Fibroblast of skin of abdomen (primary cell): Measurements from ENCODE around the gene PAIP1.
"Not testable (repeated sequence)": the region's sequence is repeated elsewhere in the genome, so short reads cannot be mapped to it uniquely, and the experiment has no call there.

Experiments
- DNase-seq: peaks from one replicate; pipeline ENCODE4 v3.0.0-alpha.2; 2013

The PAIP1 gene

DNA sequence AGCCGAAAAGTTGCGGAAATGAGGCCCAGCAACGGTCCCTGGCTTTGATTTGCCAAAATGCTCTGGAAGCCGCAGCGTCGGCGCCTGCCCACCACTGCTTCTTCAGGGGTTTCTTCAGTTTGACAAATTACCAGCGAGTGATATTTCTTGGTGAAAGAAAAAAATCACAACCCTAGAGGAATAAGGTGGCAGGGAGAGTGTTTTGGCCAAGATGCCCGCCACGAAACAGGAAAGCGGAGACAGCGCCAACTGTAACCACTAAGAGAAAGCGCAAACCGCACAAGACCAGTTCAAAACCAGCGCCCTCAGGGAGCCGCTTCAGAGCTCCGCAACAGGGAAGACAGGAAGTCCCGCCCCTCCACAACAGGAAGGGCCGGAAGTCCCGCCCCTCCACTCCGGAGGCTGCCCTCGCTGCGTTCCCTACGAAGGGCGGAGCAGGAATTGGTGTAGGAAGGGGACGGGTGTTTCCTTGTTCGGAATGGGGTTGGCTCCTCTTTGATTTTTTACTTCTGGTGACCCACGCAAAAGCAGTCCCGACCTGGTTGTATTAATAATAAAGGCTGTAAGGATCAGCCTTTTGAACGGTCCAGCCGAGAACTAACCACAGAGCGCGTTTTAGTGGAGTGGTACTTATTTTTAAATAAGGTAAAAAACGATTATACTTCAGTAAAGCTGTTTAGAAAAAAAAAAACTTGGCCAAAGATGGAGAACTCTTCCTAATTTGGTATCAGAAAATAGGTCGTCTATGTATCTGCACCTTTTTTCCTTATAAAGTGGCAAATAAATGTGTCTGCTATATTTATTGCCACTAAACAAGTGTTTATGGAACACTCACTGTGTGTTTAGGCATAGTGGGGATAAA is 41.8 kb downstream of the PAIP1 start, which contains the start of gene C5orf34:
Gene C5orf34, minus strand, starts transcription at position 333 of the 862 bp plus-strand sequence. CDS start 5,809 bp downstream, outside the sequence.
- DNase-seq = peak; percentile 96

DNA sequence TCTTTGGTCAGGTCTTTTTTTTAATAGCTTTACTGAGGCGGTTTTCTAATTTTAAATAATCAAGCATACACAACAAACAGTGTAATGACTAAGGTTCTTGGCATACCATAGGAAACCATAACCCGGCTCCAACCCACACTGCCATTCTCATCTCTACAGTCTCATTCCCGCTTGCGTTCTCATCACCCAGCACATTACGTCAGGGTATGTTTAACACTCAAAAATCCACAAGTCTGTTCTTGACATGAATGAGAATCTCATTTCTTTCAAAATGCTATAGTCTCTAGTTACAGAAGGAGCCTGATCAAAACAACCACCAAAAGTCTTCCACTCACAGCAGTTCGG is 42.4 kb downstream of the PAIP1 start:
- peak; percentile 67 for DNase-seq

DNA sequence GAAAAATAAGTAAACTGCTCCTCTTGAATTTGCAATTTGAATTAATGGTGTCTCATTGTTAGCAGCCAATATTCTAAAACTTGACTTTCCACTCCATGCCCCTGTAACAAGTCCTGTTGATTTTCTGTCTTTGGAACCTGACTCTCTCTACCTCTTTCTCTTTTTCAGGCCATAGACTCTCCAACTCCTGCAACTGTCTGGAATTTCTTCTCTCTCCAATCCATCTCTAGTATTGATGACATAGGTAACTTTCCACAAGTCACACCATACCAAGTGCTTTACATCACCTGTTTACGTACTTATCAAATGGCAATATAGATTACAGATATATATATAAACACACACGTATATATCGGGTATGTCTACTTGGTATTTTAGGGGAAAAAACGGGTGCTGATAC is 42.9 kb downstream of the PAIP1 start:
- DNase-seq = no peak

DNA sequence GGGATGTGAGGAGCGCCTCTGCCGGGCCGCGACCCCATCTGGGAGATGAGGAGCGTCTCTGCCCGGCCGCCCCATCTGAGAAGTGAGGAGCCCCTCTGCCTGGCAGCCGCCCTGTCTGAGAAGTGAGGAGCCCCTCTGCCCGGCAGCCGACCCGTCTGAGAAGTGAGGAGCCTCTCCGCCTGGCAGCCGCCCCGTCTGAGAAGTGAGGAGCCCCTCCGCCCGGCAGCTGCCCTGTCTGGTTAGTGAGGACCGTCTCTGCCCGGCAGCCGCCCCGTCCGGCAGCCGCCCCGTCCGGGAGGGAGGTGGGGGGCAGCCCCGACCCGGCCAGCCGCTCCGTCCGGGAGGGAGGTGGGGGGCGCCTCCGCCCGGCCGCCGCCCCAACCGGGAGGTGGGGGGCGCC is 45.8 kb downstream of the PAIP1 start:
- DNase-seq = not testable (repeated sequence)

DNA sequence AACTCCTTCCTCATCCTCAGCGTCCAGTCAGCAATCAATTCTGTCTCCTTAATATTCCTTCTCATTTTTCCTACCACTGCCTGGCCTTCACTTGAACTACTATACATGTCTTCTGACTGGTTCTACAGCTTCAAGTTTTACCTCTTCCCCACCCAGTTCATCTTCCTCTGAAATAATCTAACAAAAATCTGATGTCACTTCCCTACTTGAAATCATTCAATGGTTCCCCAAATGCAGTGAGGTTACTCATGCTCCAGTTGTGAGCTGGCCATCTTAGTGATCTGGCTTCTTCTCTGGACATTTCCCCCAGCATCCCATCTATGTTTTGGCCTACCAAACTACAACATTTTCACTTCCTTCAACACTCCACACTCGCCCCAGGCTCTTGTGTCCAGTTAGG is 58.3 kb downstream of the PAIP1 start:
- DNase-seq = no peak

DNA sequence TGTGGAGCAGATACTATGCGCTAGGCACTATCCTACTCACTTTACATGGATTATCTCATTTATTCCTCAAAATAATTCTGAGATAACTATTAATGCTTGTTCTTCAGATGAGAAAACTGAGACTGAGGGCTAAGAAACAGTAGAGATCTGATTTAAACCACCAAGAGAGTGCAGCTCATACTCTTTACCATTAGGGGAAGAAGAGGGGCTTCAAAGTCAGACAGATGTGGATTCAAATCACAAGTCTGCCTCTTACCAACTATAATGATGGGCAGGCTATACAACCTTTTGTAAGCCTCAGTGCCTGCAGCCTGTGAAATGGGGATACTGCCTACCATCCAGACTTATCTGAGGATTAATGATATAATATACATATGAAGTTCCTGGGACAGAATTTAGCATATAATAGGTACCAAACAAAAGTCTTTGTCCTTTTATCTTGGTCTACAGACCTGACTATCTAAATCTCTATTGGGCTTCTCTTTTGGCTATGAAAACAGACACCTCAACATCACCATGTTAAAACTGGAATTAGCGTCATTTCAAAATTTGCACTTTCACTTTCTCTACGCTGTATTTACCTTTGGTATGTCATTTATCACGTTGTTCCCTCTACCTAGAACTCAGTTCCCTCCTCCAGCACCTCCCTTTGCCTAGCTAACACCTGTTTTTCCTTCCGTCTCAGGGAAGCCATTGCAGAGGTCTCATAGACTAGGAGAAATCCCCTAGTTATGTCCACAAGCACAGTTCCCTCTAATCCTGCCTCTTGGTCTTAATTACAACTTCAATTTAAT is 59.4 kb downstream of the PAIP1 start:
- no peak for DNase-seq

DNA sequence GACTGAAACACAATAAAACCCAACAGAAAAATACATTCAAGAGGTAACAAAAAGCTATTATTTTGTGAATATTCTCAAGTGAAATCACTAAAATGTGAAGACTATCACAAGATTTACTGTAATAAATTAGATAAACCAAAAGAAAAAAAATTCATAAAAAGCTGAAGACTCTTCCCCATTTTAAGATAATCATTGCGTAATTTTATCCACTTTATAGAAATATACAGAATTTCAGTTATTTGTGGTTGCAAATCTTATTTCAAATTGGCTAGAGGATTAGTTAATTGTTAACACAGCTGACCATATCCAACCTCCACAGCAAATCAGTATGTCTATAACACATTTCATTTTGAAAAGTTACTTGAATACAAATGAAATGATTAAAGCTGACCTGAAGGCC is 65.6 kb downstream of the PAIP1 start:
- DNase-seq = no peak

DNA sequence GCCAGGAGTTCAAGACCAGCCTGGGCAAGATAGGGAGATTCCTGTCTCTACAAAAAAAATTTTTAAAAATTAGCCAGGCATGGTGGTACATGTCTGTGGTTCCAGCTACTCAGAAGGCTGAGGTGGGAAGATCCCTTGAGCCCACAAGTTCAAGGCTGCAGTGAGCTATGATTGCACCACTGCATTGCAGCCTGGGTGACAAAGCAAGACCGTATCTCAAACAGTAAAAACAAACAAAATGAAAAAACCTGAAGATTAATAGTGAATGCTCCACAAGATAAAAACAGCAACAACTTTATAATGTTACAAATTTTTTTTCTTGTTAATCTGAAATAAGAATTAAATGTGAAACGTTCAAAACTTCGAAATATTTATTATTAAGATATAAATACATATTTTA is 70.5 kb downstream of the PAIP1 start:
- no peak for DNase-seq

DNA sequence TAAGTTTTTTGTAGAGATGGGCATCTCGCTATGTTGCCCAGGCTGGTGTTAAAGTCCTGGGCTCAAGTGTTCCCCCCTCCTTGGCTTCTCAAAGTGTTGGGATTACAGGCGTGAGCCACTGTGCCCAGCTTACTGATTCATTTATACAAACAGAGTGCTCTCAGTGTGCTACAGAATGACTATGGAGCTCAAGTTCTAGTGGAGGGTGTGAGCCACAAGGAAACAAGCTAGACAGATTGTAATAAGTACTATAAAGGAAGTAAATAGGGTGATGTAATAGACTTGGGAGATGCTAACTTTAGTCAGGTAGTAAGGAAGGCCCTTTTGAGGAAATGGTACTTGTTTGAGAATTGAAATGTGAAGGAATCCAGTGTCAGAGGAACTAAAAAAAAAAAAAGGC is 71.5 kb downstream of the PAIP1 start:
- DNase-seq = no peak

DNA sequence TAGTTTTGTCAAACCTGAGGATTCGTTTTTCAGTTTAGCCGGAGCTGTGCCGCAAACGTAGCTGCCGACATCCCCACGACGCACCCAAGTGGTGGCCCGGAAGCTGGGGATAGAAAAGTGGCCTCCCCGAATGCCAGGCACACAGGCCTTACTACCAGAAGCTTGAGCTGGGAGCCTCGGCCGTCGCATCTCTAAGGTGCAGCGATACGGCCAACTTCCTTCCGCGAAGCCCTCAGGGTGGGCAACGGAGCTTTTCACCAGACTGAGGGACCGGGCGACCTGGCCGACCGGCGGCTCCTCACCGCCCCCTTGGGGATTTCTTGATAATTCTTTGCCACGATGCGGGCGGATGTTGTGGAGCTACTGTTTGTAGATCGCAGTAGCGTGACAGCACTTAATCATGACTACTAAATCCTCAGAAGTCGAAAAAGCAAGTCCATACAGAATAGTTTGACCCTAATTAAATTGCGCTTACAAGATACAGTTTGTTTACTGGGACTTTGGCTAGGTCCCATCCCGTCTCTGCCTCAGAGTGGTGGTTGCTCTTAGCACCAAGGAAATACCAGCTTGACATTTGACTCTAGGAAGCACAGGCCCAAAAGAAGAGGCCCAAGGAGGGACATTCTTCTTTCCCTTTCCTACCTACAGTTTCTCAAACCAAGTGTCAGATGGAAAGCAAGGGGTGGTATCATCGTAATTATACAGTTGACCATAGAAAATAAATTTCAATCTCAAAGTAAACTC is 72.6 kb downstream of the PAIP1 start:
- peak; percentile 81 for DNase-seq

DNA sequence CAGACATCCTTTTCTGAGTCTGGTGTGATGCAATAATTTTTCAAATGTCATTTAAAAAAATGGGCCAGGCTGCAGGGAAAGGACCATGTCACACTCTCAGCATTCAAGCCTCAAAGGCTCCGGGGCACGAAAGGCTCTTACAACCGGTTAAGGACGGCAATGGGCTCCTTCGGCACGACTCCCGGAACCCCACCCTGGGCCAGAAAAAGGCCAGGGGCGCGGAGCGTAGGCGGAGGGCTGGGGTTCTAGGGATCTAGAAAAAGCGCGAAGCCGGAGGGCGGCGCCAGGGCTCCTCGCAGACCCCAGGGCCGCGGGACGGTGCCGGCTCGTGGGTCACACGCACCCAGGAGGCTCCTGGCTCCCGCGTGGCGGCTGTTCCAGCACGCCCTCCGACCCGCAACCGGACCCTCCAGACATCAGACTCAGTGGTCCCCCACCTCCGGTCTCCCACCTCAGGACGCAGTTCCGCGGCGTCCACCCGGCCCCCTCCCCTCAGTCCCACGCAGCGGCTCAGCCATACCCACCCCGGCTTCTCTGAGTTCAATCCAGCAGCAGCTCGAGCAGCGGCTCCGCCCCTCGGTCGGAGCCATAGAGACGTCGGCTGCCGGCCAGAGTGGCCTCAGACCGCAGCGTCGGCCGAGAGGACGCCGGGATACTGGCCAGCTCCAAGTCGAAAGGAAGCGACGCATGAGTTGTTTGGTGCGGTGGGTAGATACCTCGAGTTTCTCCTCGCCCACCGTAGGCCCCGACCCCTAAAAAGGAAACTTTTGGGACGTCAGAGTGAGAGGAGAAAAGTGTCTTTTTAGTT is 73.4 kb downstream of the PAIP1 start, which contains the start of gene TMEM267:
Gene TMEM267, minus strand, starts transcription at position 568 of the 808 bp plus-strand sequence. CDS start 29,896 bp downstream, outside the sequence.
- DNase-seq = peak; percentile 96

DNA sequence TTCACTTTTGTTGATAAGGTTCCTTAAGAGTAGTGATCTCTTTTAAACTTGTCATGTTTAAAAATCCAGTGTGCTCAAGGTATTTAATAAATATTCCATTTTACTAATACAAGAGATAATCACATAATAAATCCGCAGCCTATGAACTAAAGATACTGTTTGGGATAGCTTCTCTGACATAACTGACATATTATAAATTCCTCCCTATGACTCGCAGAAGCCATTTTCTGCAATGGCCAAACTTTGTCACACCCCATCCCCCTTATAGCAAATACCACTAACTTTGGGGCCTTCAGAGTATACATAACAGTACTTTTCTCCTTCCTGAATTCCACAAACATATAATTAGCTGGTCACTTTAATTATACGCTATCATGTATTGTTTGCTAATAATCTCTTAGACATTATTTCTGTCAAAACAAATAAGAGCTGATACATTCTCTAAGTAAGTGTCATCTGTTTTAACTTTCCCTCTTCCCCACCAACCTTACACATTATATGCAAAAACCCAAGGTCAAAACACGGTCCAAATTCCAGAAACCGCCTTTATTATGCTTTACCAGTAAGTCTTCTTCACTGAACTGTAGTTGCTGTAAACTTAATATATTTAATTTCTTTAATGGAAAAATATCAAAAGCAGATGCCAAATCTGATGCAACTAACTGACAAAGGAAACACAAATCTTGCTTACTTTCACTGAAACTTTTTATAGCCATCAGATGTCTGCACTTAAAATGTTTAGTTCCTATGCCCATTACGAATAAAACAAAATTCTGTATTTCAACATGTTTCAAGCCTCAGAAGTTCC is 74.2 kb downstream of the PAIP1 start:
- peak; percentile 72 for DNase-seq
